Omental fat pad (tissue), 4 donors: ENCODE measurements around the gene STAB1. TPM values are rescaled to one million over a fixed set of nuclear protein-coding genes. Genes with fewer than 3 reads are reported as not detected.
A peak's percentile ranks its signal among the peaks of the same experiment; 100 is the strongest.

Experiments used
- ATAC-seq: fragments of 150-250 bp; one replicate; pipeline ENCODE4 v1.9.1; 2016; ENCODE audit warnings: mild to moderate bottlenecking, moderate library complexity; ENCODE audit not compliant: low FRiP score
- DNase-seq: peaks from one replicate; pipeline ENCODE4 v3.0.0-alpha.2; 2019; ENCODE audit warnings: low spot score
- CTCF ChIP-seq, 3 donors: fragments of 450-650 bp; IDR thresholded peaks; one replicate each; pipeline ENCODE4 v1.5.1; 2016 to 2017; ENCODE audit warnings: antibody characterized with exemption in 3 of 3, mild to moderate bottlenecking in 3 of 3, moderate library complexity in 2 of 3
- total RNA-seq, 4 donors: library from RNA; depleted of rRNA; stranded (reverse); fragments of >200 nt; gene quantifications; one replicate each; pipeline ENCODE4 v1.1.0, GENCODE V29; 2016

Gene STAB1
- total RNA-seq, 4 donors from 2014 or later = 231 to 610 (median 304) TPM

DNA sequence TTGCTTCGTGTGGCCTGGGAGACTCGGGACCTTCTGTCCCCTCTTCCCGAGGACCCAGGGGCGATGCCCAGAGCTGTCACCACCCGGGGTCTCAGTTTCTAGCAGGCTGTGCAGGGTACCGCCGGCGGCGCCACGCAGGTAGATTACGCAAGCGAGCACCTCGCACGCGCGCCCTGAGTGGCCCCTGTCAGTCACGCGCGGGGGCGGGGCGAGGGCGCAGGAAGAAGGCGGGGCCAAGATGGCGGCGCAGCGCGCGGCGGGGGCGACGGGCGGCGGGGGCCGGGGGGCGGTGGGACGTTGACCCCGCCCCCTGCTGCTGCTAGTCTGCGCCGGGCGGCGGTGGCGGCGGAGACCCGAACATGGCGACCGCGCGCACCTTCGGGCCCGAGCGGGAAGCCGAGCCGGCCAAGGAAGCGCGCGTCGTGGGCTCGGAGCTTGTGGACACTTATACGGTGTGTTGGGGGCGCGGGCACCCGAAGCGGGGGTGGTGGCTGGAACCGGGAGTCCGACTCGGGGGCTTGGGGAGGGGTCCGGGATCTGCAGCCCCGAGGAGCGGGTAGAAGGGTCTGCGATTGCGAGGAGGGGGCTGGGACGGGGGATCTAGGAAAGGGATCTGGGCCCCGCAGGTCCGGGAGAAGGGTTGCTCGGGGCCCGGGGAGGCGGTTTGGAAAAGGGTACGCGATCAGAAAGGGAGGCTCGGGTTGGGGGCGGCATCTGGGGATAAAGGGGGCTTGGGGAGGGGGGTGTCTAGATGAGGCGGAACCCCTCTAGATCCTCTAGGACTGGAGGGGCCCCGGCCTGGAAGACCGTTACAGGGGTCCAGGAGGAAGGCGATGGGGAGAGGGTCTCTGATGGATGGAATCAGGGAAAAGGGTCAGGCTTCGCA lies 39.6 kb upstream of the STAB1 start, which contains the start of gene NISCH:
NISCH (plus strand) TSS at position 322 of the 886 bp plus-strand sequence; CDS start at position 360, 38 bp downstream.
- peak; percentile 88 for DNase-seq
- TF ChIP-seq CTCF (IDR thresholded peaks at IDR 0.05) = no peak
- peak; percentile 65 for ATAC-seq

GRCh38 chr3:52456169-52456799 lies 38.9 kb upstream of the STAB1 start:
- TF ChIP-seq CTCF (IDR thresholded peaks at IDR 0.05) = no peak
- DNase-seq (no peak), ATAC-seq (peak; percentile 57)

DNA sequence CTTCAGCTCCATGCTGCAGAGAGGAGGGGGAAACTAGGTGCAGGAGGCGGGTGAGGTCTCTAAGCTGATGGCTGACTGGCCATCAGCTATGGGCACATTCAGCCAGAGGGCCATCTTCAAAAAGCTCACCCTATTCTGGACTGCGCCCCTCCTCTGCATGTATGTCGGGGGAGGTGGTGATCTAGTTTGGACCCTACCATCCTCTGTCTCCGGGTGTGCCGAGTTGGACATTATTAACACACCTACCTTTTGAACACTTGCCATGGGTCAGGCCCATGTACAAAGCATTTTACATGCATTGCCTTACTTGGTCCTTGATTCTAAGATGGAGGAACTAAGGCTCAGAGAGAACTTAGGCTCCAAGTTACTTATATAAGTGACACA lies 38.3 kb upstream of the STAB1 start:
- ATAC-seq = no peak
- TF ChIP-seq CTCF (IDR thresholded peaks at IDR 0.05) = no peak

GRCh38 chr3:52458031-52458760 lies 36.9 kb upstream of the STAB1 start:
- no peak for TF ChIP-seq CTCF (IDR thresholded peaks at IDR 0.05)
- DNase-seq = no peak
- no peak for ATAC-seq

More for the DNA sequence above, 38.3 kb upstream of the STAB1 start:
- DNase-seq = no peak

- no peak for DNase-seq
- no peak for TF ChIP-seq CTCF (IDR thresholded peaks at IDR 0.05)
- no peak for ATAC-seq
Observed at GRCh38 chr3:52458770-52459545, 36.2 kb upstream of the STAB1 start.

DNA sequence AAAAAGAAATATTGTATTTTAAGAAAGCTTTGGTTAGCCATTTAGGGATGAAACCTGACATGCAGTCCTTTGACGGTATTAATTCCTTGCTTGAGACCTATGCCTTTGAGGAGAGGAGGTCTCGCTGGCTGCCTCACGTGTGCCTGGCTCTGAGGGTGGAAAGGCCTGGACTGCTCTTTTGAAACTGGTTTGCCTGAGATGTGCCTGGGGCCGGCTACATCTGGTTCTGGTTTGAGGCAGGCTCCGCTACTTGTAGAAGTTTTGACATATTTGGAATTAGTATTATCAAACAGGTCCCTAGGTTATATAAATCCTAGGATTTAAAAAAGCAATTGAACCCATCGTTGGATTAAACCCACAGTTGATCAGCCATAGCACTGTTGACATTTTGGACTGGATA lies 33.3 kb upstream of the STAB1 start:
- TF ChIP-seq CTCF (IDR thresholded peaks at IDR 0.05) = no peak
- DNase-seq (no peak), ATAC-seq (no peak)
